HG02798 (cell line): ENCODE data around the gene CDCA4.

Source experiments
- ATAC-seq: cut with Tn5 transposase; IDR thresholded peaks from one replicate; pipeline ENCODE4 v1.9.1; 2021; ENCODE audit warnings: mild to moderate bottlenecking; ENCODE audit not compliant: unreplicated experiment, poor library complexity

The CDCA4 gene

GRCh38 chr14:105059035-105059924, 38.4 kb upstream of the CDCA4 start:
- no peak for ATAC-seq

- ATAC-seq = no peak
Observed at GRCh38 chr14:105058521-105059034, 37.7 kb upstream of the CDCA4 start.

GRCh38 chr14:105056303-105056831, 35.5 kb upstream of the CDCA4 start:
- no peak for ATAC-seq

GRCh38 chr14:105055736-105056302, 34.9 kb upstream of the CDCA4 start:
- no peak for ATAC-seq

GRCh38 chr14:105055334-105055733, 34.5 kb upstream of the CDCA4 start:
- ATAC-seq = no peak

GRCh38 chr14:105053996-105054395, 33.1 kb upstream of the CDCA4 start:
- no peak for ATAC-seq

GRCh38 chr14:105053421-105053820, 32.5 kb upstream of the CDCA4 start:
- no peak for ATAC-seq

GRCh38 chr14:105052110-105052458, 31.2 kb upstream of the CDCA4 start:
- no peak for ATAC-seq

GRCh38 chr14:105051182-105052109, 30.6 kb upstream of the CDCA4 start:
- no peak for ATAC-seq

GRCh38 chr14:105050551-105050897, 29.6 kb upstream of the CDCA4 start:
- no peak for ATAC-seq

- no peak for ATAC-seq
Observed at GRCh38 chr14:105049753-105050550, 29.1 kb upstream of the CDCA4 start.

GRCh38 chr14:105047283-105048016, 26.6 kb upstream of the CDCA4 start:
- no peak for ATAC-seq

- no peak for ATAC-seq
Observed at GRCh38 chr14:105046891-105047282, 26.0 kb upstream of the CDCA4 start.

- peak; percentile 82 for ATAC-seq
Observed at GRCh38 chr14:105045710-105046326, 24.9 kb upstream of the CDCA4 start.

- ATAC-seq = no peak
Observed at GRCh38 chr14:105043641-105044040, 22.8 kb upstream of the CDCA4 start.

GRCh38 chr14:105042813-105043212, 21.9 kb upstream of the CDCA4 start:
- no peak for ATAC-seq

- ATAC-seq = no peak
Observed at GRCh38 chr14:105041841-105042765, 21.2 kb upstream of the CDCA4 start.
